Lower lobe of right lung (tissue), 2 donors: ENCODE results near the gene ZBTB45. TPM values are rescaled to one million over a fixed set of nuclear protein-coding genes. Genes with fewer than 3 reads are reported as not detected.
"Not testable (repeated sequence)": the region's sequence is repeated elsewhere in the genome, so short reads cannot be mapped to it uniquely, and the experiment has no call there.

Experiments used
- ATAC-seq, 2 donors: fragments of 200-7000 bp; cut with Tn5 transposase; one replicate each; pipeline ENCODE4 v1.9.1; 2020 to 2022; ENCODE audit warnings: mild to moderate bottlenecking in 2 of 2, moderate library complexity in 2 of 2
- DNase-seq: peaks from one replicate; pipeline ENCODE4 v3.0.0-alpha.2; 2020
- H3K27ac ChIP-seq: fragments of 200-600 bp; one replicate; pipeline ENCODE4 v1.8.0; 2022
- H3K27me3 ChIP-seq: fragments of 200-600 bp; one replicate; pipeline ENCODE4 v1.8.0; 2022; ENCODE audit warnings: low read depth
- H3K36me3 ChIP-seq: fragments of 200-600 bp; one replicate; pipeline ENCODE4 v1.8.0; 2022; ENCODE audit warnings: mild to moderate bottlenecking
- H3K4me1 ChIP-seq: fragments of 200-600 bp; one replicate; pipeline ENCODE4 v1.8.0; 2022
- H3K4me3 ChIP-seq: fragments of 200-600 bp; one replicate; pipeline ENCODE4 v1.8.0; 2022; ENCODE audit warnings: mild to moderate bottlenecking
- H3K9me3 ChIP-seq: fragments of 200-600 bp; one replicate; pipeline ENCODE4 v1.8.0; 2022
- CTCF ChIP-seq: fragments of 200-600 bp; IDR thresholded peaks from one replicate; pipeline ENCODE4 v1.8.0; 2022; ENCODE audit warnings: antibody characterized with exemption, mild to moderate bottlenecking
- intact Hi-C: fragments of 100-400 bp; cut with DNase I; formaldehyde crosslinking; loops from one replicate; pipeline ENCODE4 v1.11.0; 2022
- total RNA-seq: library from RNA; stranded (reverse); fragmentation: NEBNext Ultra II Directional; extraction: Animal tissue kit (Norgen Biotek cat#: 25700); gene quantifications from one replicate; pipeline ENCODE4 v1.2.1, GENCODE V29; 2021
- donor health status: DM: no; HTN: yes; CAD: no; lungs with severe emphysema.

The ZBTB45 gene
- total RNA-seq, 1 donor from 2014 or later: 14.1 TPM

- Histone ChIP-seq H3K4me3 (peak overlapping the region; percentile 79), H3K36me3 (peaks cover 43% of the 10 kb centered on the region), H3K27me3 (no peaks in the 10 kb centered on the region), H3K27ac (peak overlapping the region; percentile 99), H3K9me3 (no peaks in the 10 kb centered on the region), H3K4me1 (peaks cover 26% of the 10 kb centered on the region)
- no peak for TF ChIP-seq CTCF
- ATAC-seq (peak; percentile 44 to 45), DNase-seq (peak; percentile 63)
- intact Hi-C loops: no loop called here
Observed at GRCh38 chr19:58544591-58545285, 25.1 kb upstream of the ZBTB45 start.

GRCh38 chr19:58543826-58544590 lies 24.4 kb upstream of the ZBTB45 start, which contains the start of gene TRIM28:
Gene TRIM28, plus strand, starts transcription at chr19:58544064. Its CDS starts 694 bp downstream, at chr19:58544758.
- Histone ChIP-seq H3K27me3 (no peaks in the 10 kb centered on the region), H3K4me1 (peaks cover 26% of the 10 kb centered on the region), H3K4me3 (peak within 1 kb of the TSS; percentile 79), H3K27ac (peak within 1 kb of the TSS; percentile 99), H3K9me3 (no peaks in the 10 kb centered on the region), H3K36me3 (peaks cover 36% of the 10 kb centered on the region)
- peak; percentile 97 to 98 for ATAC-seq
- intact Hi-C loops: no loop called here
- peak; percentile 98 for DNase-seq
- no peak for TF ChIP-seq CTCF

GRCh38 chr19:58542641-58543372 lies 23.2 kb upstream of the ZBTB45 start:
- peak overlapping the region; percentile 79 for H3K4me3 ChIP-seq
- intact Hi-C loops: not testable (repeated sequence)

GRCh38 chr19:58539169-58539559 lies 19.6 kb upstream of the ZBTB45 start:
- H3K4me3 ChIP-seq, DNase-seq, H3K9me3 ChIP-seq, H3K27ac ChIP-seq, H3K36me3 ChIP-seq, intact Hi-C loops, ATAC-seq: not testable (repeated sequence)
- peaks cover 15% of the 10 kb centered on the region for H3K27me3 ChIP-seq
- H3K4me1 ChIP-seq: peaks cover 17% of the 10 kb centered on the region

More at GRCh38 chr19:58542641-58543372, 23.2 kb upstream of the ZBTB45 start:
- Histone ChIP-seq H3K4me1 (peaks cover 35% of the 10 kb centered on the region), H3K27ac (peak overlapping the region; percentile 99), H3K27me3 (peaks cover 11% of the 10 kb centered on the region), H3K36me3 (peaks cover 24% of the 10 kb centered on the region)
- not testable (repeated sequence) for DNase-seq, H3K9me3 ChIP-seq, ATAC-seq

- Histone ChIP-seq H3K36me3 (no peaks in the 10 kb centered on the region), H3K4me1 (peaks cover 17% of the 10 kb centered on the region), H3K27me3 (peaks cover 15% of the 10 kb centered on the region), H3K27ac (peak overlapping the region; percentile 58), H3K4me3 (peak overlapping the region; percentile 46), H3K9me3 (no peaks in the 10 kb centered on the region)
- peak; percentile 60 for DNase-seq
- peak; percentile 82 to 86 for ATAC-seq
- intact Hi-C loops: no loop called here
- no peak for TF ChIP-seq CTCF
Observed at GRCh38 chr19:58538257-58539168, 18.9 kb upstream of the ZBTB45 start.
